ENCODE data around the gene RABGAP1L. TPM values are rescaled to one million over a fixed set of nuclear protein-coding genes. Genes with fewer than 3 reads are reported as not detected.

The RABGAP1L gene
- 100 to 1,000 TPM in 4 of 9 donors, 10 to 100 TPM in 5; 66.8 to 195 (median 98.4) TPM for total RNA-seq
- polyA plus RNA-seq, result 100 to 1,000 TPM in 1 of 2 donors, 10 to 100 TPM in 1; 18.6 to 129 TPM
- long read RNA-seq, donor 1, partial matches to known transcripts, result 7 of 20 reads
- long read RNA-seq, donor 1, other reads (novel, unspliced or antisense), result 13 of 20 reads
- long read RNA-seq, donor 2, partial matches to known transcripts, result 4 of 14 reads
- long read RNA-seq, donor 2, other reads (novel, unspliced or antisense), result 9 of 14 reads
- long read RNA-seq, donor 3, partial matches to known transcripts, result 1 of 8 reads
- long read RNA-seq, donor 3, other reads (novel, unspliced or antisense), result 3 of 8 reads

DNA sequence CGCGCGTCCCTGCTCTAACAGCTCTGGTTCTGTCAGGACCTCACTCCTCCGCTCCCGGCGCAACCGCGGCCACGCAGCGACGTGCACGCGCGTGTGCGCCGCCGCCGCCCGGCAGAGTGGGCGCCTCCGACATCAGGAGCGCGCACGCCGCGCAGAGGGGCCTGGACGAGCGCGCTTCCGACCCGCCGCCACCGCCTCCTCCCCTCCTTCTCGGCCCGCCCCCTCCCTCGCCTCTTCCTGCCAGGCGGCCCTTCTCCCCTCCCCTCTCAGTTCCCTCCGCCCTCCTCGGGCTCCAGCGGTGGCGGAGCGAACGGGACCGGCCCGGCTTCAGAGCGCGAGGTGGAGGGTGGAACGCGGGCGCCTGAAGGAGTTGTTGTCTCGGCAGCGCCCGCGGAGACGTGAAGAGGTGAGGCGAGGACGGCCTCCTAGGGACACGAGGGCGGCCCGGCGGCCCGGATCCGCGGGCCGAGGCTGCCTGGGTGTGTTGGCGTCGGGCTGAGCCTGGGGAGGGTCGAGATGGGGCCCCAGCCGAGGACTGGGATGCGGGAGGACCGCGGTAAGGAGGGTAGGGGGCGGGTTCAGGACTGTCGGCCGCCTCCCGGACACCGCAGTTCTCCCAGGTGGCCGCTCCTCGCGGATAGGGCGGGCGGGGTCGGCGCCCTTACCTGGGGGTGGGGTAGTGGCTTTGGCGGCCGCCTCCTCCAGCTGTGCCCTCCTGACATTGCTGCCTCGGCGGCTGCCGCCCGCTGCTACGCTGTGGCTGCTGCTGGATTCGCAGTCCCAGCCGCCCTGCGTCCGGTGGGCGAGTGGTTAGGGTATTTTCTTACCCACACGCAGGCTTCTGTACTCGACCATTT is at the start of gene RABGAP1L:
TSS of gene RABGAP1L (plus strand) at position 269 of the 857 bp plus-strand sequence.
- Histone ChIP-seq H3K27ac (peak within 1 kb of the TSS; percentile 81 to 97 (median 93)), H3K27me3 (no peaks in the 10 kb centered on the region), H3K36me3 (no peaks in the 10 kb centered on the region), H3K4me1 (peaks cover 0 to 29% (median 16%) of the 10 kb centered on the region in 12 donors), H3K9me3 (no peaks in the 10 kb centered on the region), H3K4me3 (peak within 1 kb of the TSS; percentile 78 to 99 (median 92))
- intact Hi-C loops (cut with DNase I), result loop anchor here in 6 of 10 donors (5.0 to 10.0 kb wide), 11 partner anchors 38 to 685 kb away; partner anchors contain the start of genes RC3H1 (in 4 of the 6), PRDX6 (in 2 of the 6), GAS5 (in 1 of the 6) and ZBTB37 (in 1 of the 6)
- 0 to 1% (median 0%) methylated on average over 47 to 98 of the region's 98 CpGs for WGBS, 4 donors
- ATAC-seq (peak; percentile 94 to 99 (median 98)), DNase-seq (peak; percentile 96 to 97 (median 96))
- TF ChIP-seq, protein P1, sequence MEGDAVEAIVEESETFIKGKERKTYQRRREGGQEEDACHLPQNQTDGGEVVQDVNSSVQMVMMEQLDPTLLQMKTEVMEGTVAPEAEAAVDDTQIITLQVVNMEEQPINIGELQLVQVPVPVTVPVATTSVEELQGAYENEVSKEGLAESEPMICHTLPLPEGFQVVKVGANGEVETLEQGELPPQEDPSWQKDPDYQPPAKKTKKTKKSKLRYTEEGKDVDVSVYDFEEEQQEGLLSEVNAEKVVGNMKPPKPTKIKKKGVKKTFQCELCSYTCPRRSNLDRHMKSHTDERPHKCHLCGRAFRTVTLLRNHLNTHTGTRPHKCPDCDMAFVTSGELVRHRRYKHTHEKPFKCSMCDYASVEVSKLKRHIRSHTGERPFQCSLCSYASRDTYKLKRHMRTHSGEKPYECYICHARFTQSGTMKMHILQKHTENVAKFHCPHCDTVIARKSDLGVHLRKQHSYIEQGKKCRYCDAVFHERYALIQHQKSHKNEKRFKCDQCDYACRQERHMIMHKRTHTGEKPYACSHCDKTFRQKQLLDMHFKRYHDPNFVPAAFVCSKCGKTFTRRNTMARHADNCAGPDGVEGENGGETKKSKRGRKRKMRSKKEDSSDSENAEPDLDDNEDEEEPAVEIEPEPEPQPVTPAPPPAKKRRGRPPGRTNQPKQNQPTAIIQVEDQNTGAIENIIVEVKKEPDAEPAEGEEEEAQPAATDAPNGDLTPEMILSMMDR (IDR thresholded peaks at IDR 0.05), result peak in 1 of 12 donors; percentile 25
- TF ChIP-seq POLR2A (IDR thresholded peaks at IDR 0.05), result peak; percentile 36 to 94

DNA sequence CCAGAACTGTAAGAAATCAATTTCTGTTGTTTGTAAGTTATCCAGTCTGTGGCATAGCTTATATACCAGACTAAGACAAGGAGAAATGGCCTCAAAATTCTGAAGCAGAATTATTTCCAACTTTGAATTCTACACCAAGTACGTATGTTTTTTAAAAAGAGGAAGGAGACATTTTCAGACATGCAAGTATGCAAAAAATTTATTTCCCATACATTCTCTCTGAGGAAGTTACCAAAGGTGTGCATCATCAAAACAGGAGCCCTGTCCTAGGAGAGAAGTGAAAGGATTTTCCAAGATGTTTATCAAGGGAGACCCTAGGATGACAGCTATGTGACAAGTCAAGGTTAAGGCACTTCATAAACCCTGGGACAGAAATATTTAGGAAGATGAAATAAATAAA is 49.3 kb upstream of the RABGAP1L start:
- H3K4me3 ChIP-seq, result no peak overlapping the region
- H3K27ac ChIP-seq, result no peak overlapping the region
- TF ChIP-seq POLR2A (IDR thresholded peaks at IDR 0.05), result no peak
- TF ChIP-seq, protein P1 (IDR thresholded peaks at IDR 0.05), result no peak
- H3K4me1 ChIP-seq, result peaks cover 0 to 11% (median 0%) of the 10 kb centered on the region in 12 donors
- 43 to 94% (median 79%) methylated on average over 1 of the region's 1 CpG for WGBS, 4 donors
- intact Hi-C loops (cut with DNase I), result loop anchor here in 2 of 10 donors (10.0 kb wide), 3 partner anchors 55 to 135 kb away; no protein-coding TSS in a partner anchor
- H3K27me3 ChIP-seq, result peaks cover 0 to 3% (median 0%) of the 10 kb centered on the region in 9 donors
- H3K9me3 ChIP-seq, result no peaks in the 10 kb centered on the region
- no peaks in the 10 kb centered on the region for H3K36me3 ChIP-seq
- DNase-seq (no peak), ATAC-seq (no peak)

DNA sequence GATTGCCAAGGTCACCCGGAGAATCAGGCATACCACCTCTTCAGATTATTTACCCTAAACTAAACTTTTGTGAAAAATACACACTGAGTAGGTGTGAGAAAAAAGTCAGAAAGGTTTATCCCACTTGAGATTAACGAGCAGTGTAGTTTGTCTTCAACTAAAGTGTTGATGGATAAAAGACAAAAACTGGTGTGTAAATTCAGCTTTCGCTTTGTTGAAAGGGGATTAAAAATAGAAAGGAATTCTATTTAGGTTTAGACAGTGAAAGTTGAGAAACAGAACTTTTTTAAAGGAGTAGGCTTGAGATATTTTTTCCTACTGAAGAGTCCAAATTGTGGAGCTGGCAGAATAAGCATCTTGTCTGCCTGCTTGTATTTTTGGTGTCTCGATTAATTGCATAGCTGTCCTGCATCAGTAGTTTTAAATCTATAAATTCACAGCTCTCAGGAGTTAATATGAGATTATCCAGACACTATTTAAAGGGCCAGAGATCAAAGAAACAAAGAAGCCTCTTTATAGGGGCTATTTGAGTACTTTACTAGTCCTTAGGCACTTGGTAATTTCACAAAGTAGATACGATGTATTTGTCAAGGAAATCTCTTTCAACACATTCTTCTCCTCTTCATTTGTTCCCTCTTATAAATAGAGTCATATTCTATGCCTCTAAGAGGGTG is 46.7 kb upstream of the RABGAP1L start:
- intact Hi-C loops (cut with DNase I), result loop anchor here in 2 of 10 donors (10.0 kb wide), 3 partner anchors 52 to 132 kb away; no protein-coding TSS in a partner anchor
- WGBS, 4 donors, result 24 to 30% (median 28%) methylated on average over 5 of the region's 5 CpGs
- H3K27me3 ChIP-seq, result no peaks in the 10 kb centered on the region
- DNase-seq (no peak), ATAC-seq (peak in 1 of 4 donors; percentile 54)
- TF ChIP-seq, protein P1 (IDR thresholded peaks at IDR 0.05), result no peak
- no peak for TF ChIP-seq POLR2A (IDR thresholded peaks at IDR 0.05)
- H3K36me3 ChIP-seq, result no peaks in the 10 kb centered on the region
- peak overlapping the region in 2 of 12 donors; percentile 8 to 15 for H3K4me3 ChIP-seq
- peaks cover 0 to 11% (median 0%) of the 10 kb centered on the region in 12 donors for H3K4me1 ChIP-seq
- peak overlapping the region in 1 of 12 donors; percentile 7 for H3K27ac ChIP-seq
- H3K9me3 ChIP-seq, result no peaks in the 10 kb centered on the region
